GM18951 (cell line): ENCODE data around the gene LSM14A.

ENCODE experiments used
- POLR2A ChIP-seq: IDR thresholded peaks from 4 replicates; pipeline ENCODE4 v1.6.1; 2011; ENCODE audit warnings: mild to moderate bottlenecking; ENCODE audit not compliant: insufficient read length, insufficient read depth; ENCODE audit errors: extremely low read depth
- in situ Hi-C: fragments of 300-500 bp; cut with MboI; formaldehyde crosslinking; loops from one replicate; pipeline ENCODE4 v1.12.0; 2022; ENCODE audit warnings: low sequenced_read_pairs, mixed read lengths, inconsistent platforms; ENCODE audit not compliant: unreplicated experiment

The LSM14A gene

GRCh38 chr19:34273121-34273520, 100.8 kb downstream of the LSM14A start:
- no peak for TF ChIP-seq POLR2A
- in situ Hi-C loops, result no loop called here

GRCh38 chr19:34274284-34274826, 102.1 kb downstream of the LSM14A start:
- in situ Hi-C loops, result no loop called here
- no peak for TF ChIP-seq POLR2A

- TF ChIP-seq POLR2A, result no peak
- in situ Hi-C loops, result no loop called here
Measured at GRCh38 chr19:34274827-34275625, 102.7 kb downstream of the LSM14A start.

- in situ Hi-C loops, result no loop called here
- TF ChIP-seq POLR2A, result no peak
Measured at GRCh38 chr19:34275705-34276104, 103.4 kb downstream of the LSM14A start.

- no peak for TF ChIP-seq POLR2A
- in situ Hi-C loops, result no loop called here
Measured at GRCh38 chr19:34276614-34277013, 104.3 kb downstream of the LSM14A start.

GRCh38 chr19:34277244-34277643, 104.9 kb downstream of the LSM14A start:
- in situ Hi-C loops, result no loop called here

GRCh38 chr19:34278783-34279182, 106.5 kb downstream of the LSM14A start:
- TF ChIP-seq POLR2A, result no peak
- in situ Hi-C loops, result no loop called here

More at GRCh38 chr19:34277244-34277643, 104.9 kb downstream of the LSM14A start:
- no peak for TF ChIP-seq POLR2A
